DND-41 (cell line): Measurements from ENCODE around the gene ABCA8.

Experiments used
- ATAC-seq: fragments of 200-7000 bp; cut with Tn5 transposase; 3 replicates; pipeline ENCODE4 v1.9.1; 2021; ENCODE audit warnings: low read depth; ENCODE audit not compliant: insufficient read depth
- DNase-seq: peaks from one replicate; pipeline ENCODE4 v3.0.0-alpha.2; 2020
- H2AFZ ChIP-seq: 2 replicates; pipeline ENCODE4 v1.6.0; 2012; ENCODE audit warnings: low read depth, low read length
- H3K27ac ChIP-seq: 2 replicates; pipeline ENCODE4 v1.5.1; 2012; ENCODE audit warnings: low read length, inconsistent platforms
- H3K27me3 ChIP-seq: fragments of 200-600 bp; sonication (generic); 2 replicates; pipeline ENCODE4 v1.6.0; 2012; ENCODE audit warnings: low read length, mild to moderate bottlenecking, inconsistent platforms; ENCODE audit not compliant: insufficient read depth, poor library complexity
- H3K36me3 ChIP-seq: 2 replicates; pipeline ENCODE4 v1.5.1; 2012; ENCODE audit warnings: low read length, inconsistent platforms; ENCODE audit not compliant: insufficient read depth
- H3K4me1 ChIP-seq: 2 replicates; pipeline ENCODE4 v1.5.1; 2012; ENCODE audit warnings: mild to moderate bottlenecking, low read length; ENCODE audit not compliant: insufficient read depth
- H3K4me2 ChIP-seq: 2 replicates; pipeline ENCODE4 v1.6.0; 2012; ENCODE audit warnings: mild to moderate bottlenecking, moderate library complexity, low read length, inconsistent platforms; ENCODE audit not compliant: insufficient read depth
- H3K4me3 ChIP-seq, 2 experiments: fragments of 200-600 bp in 1 of 2; shearing (Covaris generic) in 1 of 2; 2 replicates each; pipeline ENCODE4 v1.5.1; 2012 to 2016; ENCODE audit warnings: inconsistent platforms in 2 of 2, low read length in 2 of 2, mild to moderate bottlenecking in 2 of 2, low read depth in 1 of 2, moderate library complexity in 1 of 2
- H3K79me2 ChIP-seq: 2 replicates; pipeline ENCODE4 v1.6.0; 2012; ENCODE audit warnings: low read length, inconsistent platforms; ENCODE audit not compliant: insufficient read depth
- H3K9ac ChIP-seq: 2 replicates; pipeline ENCODE4 v1.6.0; 2012; ENCODE audit warnings: low read depth, mild to moderate bottlenecking, inconsistent platforms, low read length, moderate library complexity
- H3K9me3 ChIP-seq: 2 replicates; pipeline ENCODE4 v1.5.1; 2012; ENCODE audit warnings: low read length, moderate library complexity, mild to moderate bottlenecking, inconsistent platforms; ENCODE audit not compliant: insufficient read depth, severe bottlenecking
- H4K20me1 ChIP-seq: 2 replicates; pipeline ENCODE4 v1.6.0; 2012; ENCODE audit warnings: low read length; ENCODE audit not compliant: insufficient read depth
- CTCF ChIP-seq: IDR thresholded peaks from 2 replicates; pipeline ENCODE4 v1.5.1; 2012; ENCODE audit warnings: borderline replicate concordance, low read length, moderate library complexity, mild to moderate bottlenecking; ENCODE audit not compliant: poor library complexity, severe bottlenecking; ENCODE audit errors: extremely low read depth
- EZH2 ChIP-seq: IDR thresholded peaks from 3 replicates; pipeline ENCODE4 v1.6.1; 2012; ENCODE audit warnings: borderline replicate concordance, low read depth, mild to moderate bottlenecking, moderate library complexity, low read length, inconsistent platforms; ENCODE audit not compliant: severe bottlenecking

The ABCA8 gene

GRCh38 chr17:68943123-68943811, 11.9 kb downstream of the ABCA8 start:
- no peak for ATAC-seq

GRCh38 chr17:68942389-68942788, 12.8 kb downstream of the ABCA8 start:
- Histone ChIP-seq H3K36me3 (no peaks in the 10 kb centered on the region), H3K4me2 (no peak overlapping the region), H3K79me2 (no peaks in the 10 kb centered on the region), H3K4me1 (no peaks in the 10 kb centered on the region), H3K9ac (no peak overlapping the region), H3K27me3 (no peaks in the 10 kb centered on the region), H3K4me3 (no peak overlapping the region), H4K20me1 (no peaks in the 10 kb centered on the region), H2AFZ (no peak overlapping the region), H3K9me3 (no peaks in the 10 kb centered on the region), H3K27ac (no peak overlapping the region)
- TF ChIP-seq EZH2 (no peak), CTCF (no peak)
- no peak for ATAC-seq
- DNase-seq = no peak

More at GRCh38 chr17:68943123-68943811, 11.9 kb downstream of the ABCA8 start:
- Histone ChIP-seq H3K9ac (no peak overlapping the region), H3K27ac (no peak overlapping the region), H3K4me1 (no peaks in the 10 kb centered on the region), H3K27me3 (no peaks in the 10 kb centered on the region), H3K4me2 (no peak overlapping the region), H3K9me3 (no peaks in the 10 kb centered on the region), H2AFZ (no peak overlapping the region), H3K36me3 (no peaks in the 10 kb centered on the region), H3K79me2 (no peaks in the 10 kb centered on the region), H4K20me1 (no peaks in the 10 kb centered on the region), H3K4me3 (no peak overlapping the region)
- TF ChIP-seq CTCF = no peak
- no peak for DNase-seq

GRCh38 chr17:68941761-68942160, 13.4 kb downstream of the ABCA8 start:
- H2AFZ ChIP-seq = no peak overlapping the region
- no peaks in the 10 kb centered on the region for H3K4me1 ChIP-seq
- no peaks in the 10 kb centered on the region for H3K9me3 ChIP-seq
- H3K9ac ChIP-seq = no peak overlapping the region
- TF ChIP-seq EZH2 (no peak), CTCF (no peak)
- H3K27me3 ChIP-seq = no peaks in the 10 kb centered on the region
- ATAC-seq (no peak), DNase-seq (no peak)
- H4K20me1 ChIP-seq = no peaks in the 10 kb centered on the region
- no peaks in the 10 kb centered on the region for H3K36me3 ChIP-seq
- no peak overlapping the region for H3K4me3 ChIP-seq
- no peak overlapping the region for H3K4me2 ChIP-seq
- H3K27ac ChIP-seq = no peak overlapping the region
- H3K79me2 ChIP-seq = no peaks in the 10 kb centered on the region

GRCh38 chr17:68939195-68939594, 16.0 kb downstream of the ABCA8 start:
- Histone ChIP-seq H3K9ac (no peak overlapping the region), H4K20me1 (no peaks in the 10 kb centered on the region), H2AFZ (no peak overlapping the region), H3K27ac (no peak overlapping the region), H3K4me1 (no peaks in the 10 kb centered on the region), H3K4me3 (no peak overlapping the region), H3K9me3 (no peaks in the 10 kb centered on the region), H3K4me2 (no peak overlapping the region), H3K79me2 (no peaks in the 10 kb centered on the region), H3K36me3 (no peaks in the 10 kb centered on the region), H3K27me3 (no peaks in the 10 kb centered on the region)
- no peak for TF ChIP-seq CTCF
- no peak for TF ChIP-seq EZH2
- DNase-seq (no peak), ATAC-seq (no peak)
